K562 (cell line): ENCODE measurements around the gene PDZK1IP1. TPM values are rescaled to one million over a fixed set of nuclear protein-coding genes. Genes with fewer than 3 reads are reported as not detected.

Experiments
- BRCA1 ChIP-seq, 2 experiments: fragments of 450-650 bp in 1 of 2; sonication (generic) in 1 of 2; formaldehyde crosslinking in 1 of 2; IDR thresholded peaks; 2 replicates each; pipeline versions ENCODE4 v1.5.0 to v1.6.1; 2017 to 2020; ENCODE audit warnings: mild to moderate bottlenecking in 1 of 2, missing genetic modification reagents in 1 of 2
- BRD9 ChIP-seq: fragments of 450-650 bp; IDR thresholded peaks from 2 replicates; pipeline ENCODE4 v1.6.1; 2018; ENCODE audit warnings: low read depth; ENCODE audit not compliant: partially characterized antibody
- CSDE1 ChIP-seq, 2 experiments: fragments of 450-650 bp; IDR thresholded peaks; 2 replicates each; pipeline ENCODE4 v1.6.1; 2016; ENCODE audit warnings: mild to moderate bottlenecking in 1 of 2
- E2F4 ChIP-seq: sonication (generic); formaldehyde crosslinking; IDR thresholded peaks from 2 replicates; pipeline ENCODE4 v1.8.0; 2022; ENCODE audit warnings: mild to moderate bottlenecking, low read depth, missing genetic modification reagents
- ETV5 ChIP-seq: sonication (generic); formaldehyde crosslinking; IDR thresholded peaks from 2 replicates; pipeline ENCODE4 v1.4.0; 2020; ENCODE audit warnings: low read depth, mild to moderate bottlenecking, missing genetic modification reagents
- HDAC8 ChIP-seq: fragments of 450-650 bp; IDR thresholded peaks from 2 replicates; pipeline ENCODE4 v1.6.1; 2016; ENCODE audit warnings: mild to moderate bottlenecking, missing genetic modification characterization, moderate library complexity, missing compliant biosample characterization
- HIVEP1 ChIP-seq: fragments of 250-450 bp; sonication (Bioruptor Pico); IDR thresholded peaks from 2 replicates; pipeline ENCODE4 v1.4.0; 2020; ENCODE audit warnings: mild to moderate bottlenecking
- HNRNPK ChIP-seq: fragments of 200-400 bp; formaldehyde crosslinking; IDR thresholded peaks from one replicate; pipeline ENCODE4 v1.6.1; 2018; ENCODE audit warnings: mild to moderate bottlenecking, low read depth, low read length; ENCODE audit not compliant: poor library complexity, severe bottlenecking
- KDM1A ChIP-seq, 2 experiments: fragments of 450-650 bp; IDR thresholded peaks; 2 replicates each; pipeline ENCODE4 v1.6.1; 2016; ENCODE audit warnings: mild to moderate bottlenecking in 2 of 2
- KDM2B ChIP-seq: fragments of 250-450 bp; sonication (Bioruptor Pico); IDR thresholded peaks from 2 replicates; pipeline ENCODE4 v1.8.0; 2021; ENCODE audit warnings: mild to moderate bottlenecking, moderate library complexity
- KLF1 ChIP-seq: fragments of 450-650 bp; IDR thresholded peaks from 2 replicates; pipeline ENCODE4 v1.6.1; 2016; ENCODE audit warnings: missing genetic modification characterization, missing compliant biosample characterization
- NR2C1 ChIP-seq, 2 experiments: fragments of 450-650 bp; IDR thresholded peaks; 2 replicates each; pipeline ENCODE4 v1.6.1; 2017; ENCODE audit warnings: mild to moderate bottlenecking in 2 of 2, antibody characterized with exemption in 1 of 2, inconsistent platforms in 1 of 2, missing compliant biosample characterization in 1 of 2, missing genetic modification characterization in 1 of 2
- SIN3A ChIP-seq, 2 experiments: fragments of 150-350 bp in 1 of 2; IDR thresholded peaks; 2 replicates each; pipeline ENCODE4 v1.6.1; 2011 to 2016; ENCODE audit warnings: borderline replicate concordance in 2 of 2, low read depth in 2 of 2, low read length in 2 of 2, mild to moderate bottlenecking in 2 of 2, moderate library complexity in 2 of 2; ENCODE audit not compliant: control insufficient read depth in 1 of 2
- SREBF1 ChIP-seq: fragments of 150-350 bp; IDR thresholded peaks from 2 replicates; pipeline ENCODE4 v1.6.1; 2014; ENCODE audit warnings: antibody characterized with exemption, low read depth, low read length, borderline replicate concordance
- SRSF1 ChIP-seq: fragments of 200-400 bp; formaldehyde crosslinking; IDR thresholded peaks from 2 replicates; pipeline ENCODE4 v1.6.1; 2017; ENCODE audit warnings: mild to moderate bottlenecking, low read depth, low read length, moderate library complexity
- TAF1 ChIP-seq: IDR thresholded peaks from 2 replicates; pipeline ENCODE4 v1.6.1; 2011; ENCODE audit warnings: mild to moderate bottlenecking, low read length, moderate library complexity; ENCODE audit not compliant: insufficient read depth, control insufficient read depth, severe bottlenecking; ENCODE audit errors: extremely low read depth
- THAP7 ChIP-seq: fragments of 250-450 bp; sonication (Bioruptor Pico); IDR thresholded peaks from 2 replicates; pipeline ENCODE4 v1.5.0; 2021
- ZNF134 ChIP-seq: fragments of 250-450 bp; sonication (Bioruptor Pico); conservative IDR thresholded peaks from 2 replicates; pipeline ENCODE4 v1.4.0; 2020
- ZNF197 ChIP-seq: fragments of 200-800 bp; sonication (Bioruptor generic); IDR thresholded peaks from 2 replicates; pipeline ENCODE4 v1.6.1; 2016; ENCODE audit warnings: low read depth, missing genetic modification characterization, missing compliant biosample characterization
- ZNF217 ChIP-seq: sonication (generic); formaldehyde crosslinking; IDR thresholded peaks from 2 replicates; pipeline ENCODE4 v1.8.0; 2022; ENCODE audit warnings: mild to moderate bottlenecking, missing genetic modification reagents
- ZNF384 ChIP-seq: IDR thresholded peaks from 2 replicates; pipeline ENCODE4 v1.6.1; 2012; ENCODE audit warnings: low read depth, low read length, improper control_type of control experiment
- ZNF445 ChIP-seq: fragments of 250-450 bp; sonication (Bioruptor Pico); IDR thresholded peaks from 2 replicates; pipeline ENCODE4 v1.4.0; 2020; ENCODE audit warnings: low read depth, mild to moderate bottlenecking, moderate library complexity
- ZNF551 ChIP-seq: fragments of 250-450 bp; sonication (Bioruptor Pico); IDR thresholded peaks from 2 replicates; pipeline ENCODE4 v1.5.0; 2021; ENCODE audit warnings: mild to moderate bottlenecking, moderate library complexity
- polyA plus RNA-seq, 8 experiments: library from polyadenylated mRNA; depleted of rRNA in 4 of 8; stranded (reverse) in 5 of 8; unstranded in 3 of 8; fragments of >200 nt; fragmentation: Nextera tagmentation in 2 of 8; fragmentation: Illumina TruSeq in 1 of 8; extraction: Ambion mirVana in 2 of 8; extraction: Trizol in 1 of 8; gene quantifications; 2 replicates each; pipeline versions ENCODE4 v1.2.1 to v1.2.3, GENCODE V29; 2011 to 2014; ENCODE audit warnings: inconsistent platforms in 1 of 8, missing spikeins in 1 of 8
- total RNA-seq, 7 experiments: library from RNA; depleted of rRNA in 6 of 7; stranded (reverse); fragments of >200 nt in 6 of 7; fragmentation: Illumina TruSeq in 2 of 7; extraction: Trizol in 2 of 7; gene quantifications; 2 replicates each; pipeline versions ENCODE4 v1.2.1 to v1.2.3, GENCODE V29; 2011 to 2021; ENCODE audit warnings: low replicate concordance in 1 of 7
- TF ChIP-seq, protein P1 (sequence below): sonication (generic); formaldehyde crosslinking; IDR thresholded peaks from 2 replicates; pipeline ENCODE4 v1.9.0; 2022; ENCODE audit warnings: mild to moderate bottlenecking, missing genetic modification reagents
- TF ChIP-seq, protein P2 (sequence below): fragments of 450-650 bp; IDR thresholded peaks from 2 replicates; pipeline ENCODE4 v1.6.1; 2016
- TF ChIP-seq, protein P3 (sequence below): fragments of 450-650 bp; IDR thresholded peaks from one replicate; pipeline ENCODE4 v1.6.1; 2018; ENCODE audit warnings: mild to moderate bottlenecking, moderate library complexity; ENCODE audit not compliant: partially characterized antibody

PDZK1IP1 gene
- total and polyA plus RNA-seq, 9 of the 15 experiments (the other 6 are each of a cell fraction or from before 2014, with no cell fraction given), result 0.17 to 0.68 (median 0.53) TPM; not detected in 2

GRCh38 chr1:47228644-47229030 is 38.8 kb upstream of the PDZK1IP1 start (continued):
- no peak for TF ChIP-seq BRCA1 (IDR thresholded peaks at IDR 0.05)
- TF ChIP-seq BRCA1 (CRISPR knock-in tag; IDR thresholded peaks at IDR 0.05), result peak; percentile 73; the same call in 1 of the 2 replicates
- peak; percentile 54; the same call in 1 of the 2 replicates for TF ChIP-seq E2F4
- peak in 1 of 2 experiments; percentile 8; a peak in 1 of 4 replicates for TF ChIP-seq SIN3A (IDR thresholded peaks at IDR 0.05; ENCODE audit: borderline replicate concordance in 2 of 2, control insufficient read depth in 1 of 2, low read depth in 2 of 2, low read length in 2 of 2)
- TF ChIP-seq HNRNPK, result no peak
- no peak for TF ChIP-seq ZNF384
- TF ChIP-seq, protein P1, sequence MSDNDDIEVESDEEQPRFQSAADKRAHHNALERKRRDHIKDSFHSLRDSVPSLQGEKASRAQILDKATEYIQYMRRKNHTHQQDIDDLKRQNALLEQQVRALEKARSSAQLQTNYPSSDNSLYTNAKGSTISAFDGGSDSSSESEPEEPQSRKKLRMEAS, result no peak
- no peak for TF ChIP-seq ETV5
- no peak for TF ChIP-seq KLF1 (tag)
- TF ChIP-seq CSDE1 (IDR thresholded peaks at IDR 0.05), result no peak
- TF ChIP-seq THAP7, result no peak
- TF ChIP-seq ZNF197 (CRISPR knock-in tag), result no peak
- no peak for TF ChIP-seq ZNF445 (CRISPR knock-in tag)
- TF ChIP-seq NR2C1 (IDR thresholded peaks at IDR 0.05), result no peak
- TF ChIP-seq NR2C1 (tag; IDR thresholded peaks at IDR 0.05), result no peak
- TF ChIP-seq, protein P2, sequence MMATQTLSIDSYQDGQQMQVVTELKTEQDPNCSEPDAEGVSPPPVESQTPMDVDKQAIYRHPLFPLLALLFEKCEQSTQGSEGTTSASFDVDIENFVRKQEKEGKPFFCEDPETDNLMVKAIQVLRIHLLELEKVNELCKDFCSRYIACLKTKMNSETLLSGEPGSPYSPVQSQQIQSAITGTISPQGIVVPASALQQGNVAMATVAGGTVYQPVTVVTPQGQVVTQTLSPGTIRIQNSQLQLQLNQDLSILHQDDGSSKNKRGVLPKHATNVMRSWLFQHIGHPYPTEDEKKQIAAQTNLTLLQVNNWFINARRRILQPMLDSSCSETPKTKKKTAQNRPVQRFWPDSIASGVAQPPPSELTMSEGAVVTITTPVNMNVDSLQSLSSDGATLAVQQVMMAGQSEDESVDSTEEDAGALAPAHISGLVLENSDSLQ, result no peak
- TF ChIP-seq TAF1, result peak; percentile 12
- no peak for TF ChIP-seq KDM1A (IDR thresholded peaks at IDR 0.05)
- TF ChIP-seq ZNF551 (CRISPR knock-in tag), result no peak
- TF ChIP-seq, protein P3, sequence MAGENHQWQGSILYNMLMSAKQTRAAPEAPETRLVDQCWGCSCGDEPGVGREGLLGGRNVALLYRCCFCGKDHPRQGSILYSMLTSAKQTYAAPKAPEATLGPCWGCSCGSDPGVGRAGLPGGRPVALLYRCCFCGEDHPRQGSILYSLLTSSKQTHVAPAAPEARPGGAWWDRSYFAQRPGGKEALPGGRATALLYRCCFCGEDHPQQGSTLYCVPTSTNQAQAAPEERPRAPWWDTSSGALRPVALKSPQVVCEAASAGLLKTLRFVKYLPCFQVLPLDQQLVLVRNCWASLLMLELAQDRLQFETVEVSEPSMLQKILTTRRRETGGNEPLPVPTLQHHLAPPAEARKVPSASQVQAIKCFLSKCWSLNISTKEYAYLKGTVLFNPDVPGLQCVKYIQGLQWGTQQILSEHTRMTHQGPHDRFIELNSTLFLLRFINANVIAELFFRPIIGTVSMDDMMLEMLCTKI, result no peak
- TF ChIP-seq BRD9, result no peak
- no peak for TF ChIP-seq ZNF217 (CRISPR knock-in tag)
- no peak for TF ChIP-seq KDM2B (CRISPR knock-in tag)
- TF ChIP-seq HIVEP1 (CRISPR knock-in tag), result no peak
- TF ChIP-seq SRSF1, result no peak
- no peak for TF ChIP-seq ZNF134 (CRISPR knock-in tag)
- no peak for TF ChIP-seq SREBF1
- TF ChIP-seq HDAC8 (tag), result no peak
